K562 (cell line): ENCODE measurements around the gene RBP3. TPM values are rescaled to one million over a fixed set of nuclear protein-coding genes. Genes with fewer than 3 reads are reported as not detected.
A peak's percentile ranks its signal among the peaks of the same experiment; 100 is the strongest.

Experiments used
- ATAC-seq: fragments of 200-7000 bp; cut with Tn5 transposase; 3 replicates; pipeline ENCODE4 v1.9.1; 2020; ENCODE audit warnings: moderate library complexity
- BruUV-seq: library from RNA; stranded (reverse); fragments of 400-500 nt; replicated peaks from 2 replicates; lab custom pipeline; 2021; lab: Mats Ljungman, UMichigan
- CTCF ChIA-PET: fragments of 300-600 bp; formaldehyde crosslinking; extraction: SDS; loops from one replicate; lab custom pipeline; 2021; ENCODE audit warnings: low intra/inter-chr PET ratio; lab: Yijun Ruan, JAX
- POLR2A ChIA-PET: fragments of 300-600, 350-650 bp; sonication (Branson Sonifier 250); formaldehyde crosslinking; extraction: SDS; loops from one replicate; lab custom pipeline; 2021; ENCODE audit warnings: antibody characterized with exemption, inconsistent platforms; lab: Yijun Ruan, JAX
- DNase-seq, 4 experiments: peaks; one replicate each; pipeline versions ENCODE4 v3.0.0 to v3.0.0-alpha.2; 2011 to 2018; ENCODE audit warnings: low spot score in 3 of 4, mixed read lengths in 3 of 4; ENCODE audit errors: extremely low read depth in 1 of 4
- FAIRE-seq: peaks from 2 replicates; lab custom pipeline; 2011; peaks lifted over from hg19 to GRCh38; lab: Jason Lieb, UNC
- H2AFZ ChIP-seq: 2 replicates; pipeline ENCODE4 v1.6.0; 2011; ENCODE audit warnings: low read depth, low read length, control low read depth, inconsistent platforms
- H3K27ac ChIP-seq: fragments of 200-600 bp; 3 replicates; pipeline ENCODE4 v1.8.0; 2011; ENCODE audit warnings: low read depth, mild to moderate bottlenecking, control low read depth, inconsistent platforms, low read length, moderate library complexity, mixed read lengths; ENCODE audit errors: extremely low read depth
- H3K27me3 ChIP-seq, 2 experiments: fragments of 300-600 bp in 1 of 2; 2 replicates in 1 of 2; 3 replicates in 1 of 2; pipeline versions ENCODE4 v1.6.0 to v1.8.0; 2011; ENCODE audit warnings: inconsistent platforms in 2 of 2, low read length in 2 of 2, mild to moderate bottlenecking in 1 of 2, mixed read lengths in 1 of 2, moderate library complexity in 1 of 2; ENCODE audit not compliant: control insufficient read depth in 2 of 2, insufficient read depth in 2 of 2
- H3K36me3 ChIP-seq: fragments of 300-600 bp; 3 replicates; pipeline ENCODE4 v1.8.0; 2011; ENCODE audit warnings: mild to moderate bottlenecking, low read length, inconsistent platforms; ENCODE audit not compliant: control insufficient read depth, insufficient read depth
- H3K4me1 ChIP-seq, 2 experiments: fragments of 200-600 bp in 1 of 2; replicated peaks in 1 of 2; 2 replicates in 1 of 2; 3 replicates in 1 of 2; pipeline versions ENCODE4 v1.5.1 to v1.8.0; 2011; ENCODE audit warnings: inconsistent platforms in 2 of 2, low read length in 2 of 2, mild to moderate bottlenecking in 1 of 2, mixed read lengths in 1 of 2, moderate library complexity in 1 of 2; ENCODE audit not compliant: control insufficient read depth in 2 of 2, insufficient read depth in 2 of 2
- H3K4me2 ChIP-seq: 2 replicates; pipeline ENCODE4 v1.6.1; 2011; ENCODE audit warnings: low read length, control low read depth, inconsistent platforms, mixed read lengths; ENCODE audit not compliant: insufficient read depth
- H3K4me3 ChIP-seq: fragments of 200-600 bp; sonication (generic), shearing (Covaris generic); 2 replicates; pipeline ENCODE4 v1.5.1; 2016; ENCODE audit warnings: control low read depth, inconsistent platforms
- H3K79me2 ChIP-seq: fragments of 200-600 bp; 3 replicates; pipeline ENCODE4 v1.8.0; 2011; ENCODE audit warnings: low read length, inconsistent platforms; ENCODE audit not compliant: control insufficient read depth, insufficient read depth
- H3K9ac ChIP-seq, 2 experiments: 2 replicates each; pipeline versions ENCODE4 v1.6.0 to v1.6.1; 2011; ENCODE audit warnings: low read depth in 2 of 2, low read length in 2 of 2, control low read depth in 1 of 2, inconsistent platforms in 1 of 2, mild to moderate bottlenecking in 1 of 2, mixed read lengths in 1 of 2; ENCODE audit not compliant: insufficient read depth in 1 of 2
- H3K9me1 ChIP-seq: one replicate; pipeline ENCODE4 v1.6.0; 2011; ENCODE audit warnings: inconsistent platforms, mild to moderate bottlenecking, low read length, moderate library complexity; ENCODE audit not compliant: control insufficient read depth, insufficient read depth
- H3K9me3 ChIP-seq: replicated peaks from 2 replicates; pipeline ENCODE4 v1.5.1; 2011; ENCODE audit warnings: low read depth, low read length, inconsistent platforms; ENCODE audit not compliant: control insufficient read depth, insufficient read depth
- H4K20me1 ChIP-seq: replicated peaks from 2 replicates; pipeline ENCODE4 v1.6.1; 2011; ENCODE audit warnings: low read length, inconsistent platforms, mixed read lengths; ENCODE audit not compliant: control insufficient read depth, insufficient read depth
- BCOR ChIP-seq: fragments of 450-650 bp; IDR thresholded peaks from 2 replicates; pipeline ENCODE4 v1.6.1; 2016
- CEBPZ ChIP-seq: fragments of 150-350 bp; IDR thresholded peaks from 2 replicates; pipeline ENCODE4 v1.6.1; 2014; ENCODE audit warnings: low read depth, mild to moderate bottlenecking, low read length, borderline replicate concordance
- HNRNPL ChIP-seq: fragments of 200-400 bp; formaldehyde crosslinking; IDR thresholded peaks from 2 replicates; pipeline ENCODE4 v1.6.1; 2017; ENCODE audit warnings: low read depth, mild to moderate bottlenecking, low read length
- MYNN ChIP-seq, 2 experiments: sonication (generic); formaldehyde crosslinking in 1 of 2; IDR thresholded peaks; 2 replicates each; pipeline versions ENCODE4 v1.5.0 to v1.6.1; 2016 to 2020; ENCODE audit warnings: antibody characterized with exemption in 1 of 2, missing genetic modification reagents in 1 of 2
- RFX1 ChIP-seq: fragments of 450-650 bp; IDR thresholded peaks from 2 replicates; pipeline ENCODE4 v1.6.1; 2016; ENCODE audit warnings: mild to moderate bottlenecking, moderate library complexity
- SMARCA4 ChIP-seq: fragments of 450-650 bp; IDR thresholded peaks from 2 replicates; pipeline ENCODE4 v1.6.1; 2016
- ZFP30 ChIP-seq: fragments of 250-450 bp; sonication (Bioruptor Pico); IDR thresholded peaks from 2 replicates; pipeline ENCODE4 v1.8.0; 2022; ENCODE audit warnings: moderate library complexity, mild to moderate bottlenecking, inconsistent platforms, borderline replicate concordance
- ZFP36 ChIP-seq: fragments of 150-350 bp; IDR thresholded peaks from 2 replicates; pipeline ENCODE4 v1.6.1; 2018; ENCODE audit warnings: low read length, low read depth; ENCODE audit not compliant: partially characterized antibody
- ZNF175 ChIP-seq: fragments of 200-800 bp; sonication (Bioruptor generic); IDR thresholded peaks from 2 replicates; pipeline ENCODE4 v1.6.1; 2016; ENCODE audit warnings: low read depth, mild to moderate bottlenecking, missing genetic modification characterization, missing compliant biosample characterization
- ZNF253 ChIP-seq: fragments of 250-450 bp; sonication (Bioruptor Pico); conservative IDR thresholded peaks from 2 replicates; pipeline ENCODE4 v1.6.1; 2021; ENCODE audit warnings: mild to moderate bottlenecking
- ZNF444 ChIP-seq: fragments of 250-450 bp; sonication (Bioruptor Pico); IDR thresholded peaks from 2 replicates; pipeline ENCODE4 v1.4.0; 2020; ENCODE audit warnings: mild to moderate bottlenecking, moderate library complexity
- ZNF512 ChIP-seq: IDR thresholded peaks from 2 replicates; pipeline ENCODE4 v1.6.1; 2016; ENCODE audit warnings: missing genetic modification characterization, missing compliant biosample characterization
- ZNF586 ChIP-seq: fragments of 450-650 bp; formaldehyde crosslinking; conservative IDR thresholded peaks from 2 replicates; pipeline ENCODE4 v1.4.0; 2020; ENCODE audit warnings: mild to moderate bottlenecking, moderate library complexity
- whole genome bisulfite sequencing: fragments of 100-300 bp; shearing (Covaris generic); methylation state at CpG from one replicate; pipeline ENCODE4 v1.1.6; 2016; ENCODE audit warnings: low coverage, mixed read lengths; ENCODE audit not compliant: insufficient coverage; ENCODE audit errors: missing lambda C conversion rate; 5-methylcytosine and 5-hydroxymethylcytosine counted together
- in situ Hi-C: fragments of 300-500 bp; cut with MboI; formaldehyde crosslinking; loops from 4 replicates; pipeline ENCODE4 v1.15.0; 2018; ENCODE audit warnings: inconsistent platforms, mixed read lengths
- intact Hi-C: fragments of 100-400 bp; cut with micrococcal nuclease; formaldehyde crosslinking; loops from 2 replicates; pipeline ENCODE4 v1.14.2; 2022
- polyA plus RNA-seq, 8 experiments: library from polyadenylated mRNA; depleted of rRNA in 4 of 8; stranded (reverse) in 5 of 8; unstranded in 3 of 8; fragments of >200 nt; fragmentation: Nextera tagmentation in 2 of 8; fragmentation: Illumina TruSeq in 1 of 8; extraction: Ambion mirVana in 2 of 8; extraction: Trizol in 1 of 8; gene quantifications; 2 replicates each; pipeline versions ENCODE4 v1.2.1 to v1.2.3, GENCODE V29; 2011 to 2014; ENCODE audit warnings: inconsistent platforms in 1 of 8, missing spikeins in 1 of 8
- total RNA-seq, 7 experiments: library from RNA; depleted of rRNA in 6 of 7; stranded (reverse); fragments of >200 nt in 6 of 7; fragmentation: Illumina TruSeq in 2 of 7; extraction: Trizol in 2 of 7; gene quantifications; 2 replicates each; pipeline versions ENCODE4 v1.2.1 to v1.2.3, GENCODE V29; 2011 to 2021; ENCODE audit warnings: low replicate concordance in 1 of 7

Gene RBP3
- total and polyA plus RNA-seq, 9 of the 15 experiments (the other 6 are each of a cell fraction or from before 2014, with no cell fraction given) = not detected

- TF ChIP-seq ZNF253 (CRISPR knock-in tag) = no peak
- peak; percentile 68 for TF ChIP-seq BCOR
- TF ChIP-seq HNRNPL = no peak
Observed at GRCh38 chr10:47322300-47323061, 25.7 kb upstream of the RBP3 start, which contains the start of gene GDF2 (continued).

- Histone ChIP-seq H3K9me1 (no peaks in the 10 kb centered on the region), H3K9ac (peak overlapping the region in 1 of 2 experiments; percentile 65; a peak in 1 of 4 replicates), H3K27me3 (no peaks in the 10 kb centered on the region), H3K9me3 (no peaks in the 10 kb centered on the region), H3K36me3 (no peaks in the 10 kb centered on the region), H3K4me3 (no peak overlapping the region), H2AFZ (no peak overlapping the region), H4K20me1 (no peaks in the 10 kb centered on the region), H3K4me2 (peak overlapping the region; percentile 33; the same call in 1 of the 2 replicates), H3K4me1 (peaks cover 40 to 41% of the 10 kb centered on the region in 2 experiments), H3K79me2 (no peaks in the 10 kb centered on the region), H3K27ac (no peak overlapping the region)
- DNase-seq (no peak), ATAC-seq (no peak), FAIRE-seq (no peak)
- POLR2A ChIA-PET = interaction anchor here (0.8 to 2.6 kb wide), 5 partner anchors 8 to 40 kb away, joined by 3 to 11 read pairs (median 3); no protein-coding TSS in a partner anchor
- 14% methylated on average over 1 of the region's 1 CpG for WGBS
- intact Hi-C loops (no loop called here), in situ Hi-C loops (no loop called here)
- CTCF ChIA-PET = interaction anchor here (0.9 kb wide), 1 partner anchor 12 kb away, joined by 3 read pairs; no protein-coding TSS in a partner anchor
- no TSS peak for BruUV-seq
- TF ChIP-seq ZNF586 (CRISPR knock-in tag) (no peak), CEBPZ (no peak), ZNF175 (no peak), MYNN (IDR thresholded peaks at IDR 0.05) (peak; percentile 72; the same call in 1 of the 2 replicates), MYNN (CRISPR knock-in tag; IDR thresholded peaks at IDR 0.05) (no peak), ZFP36 (no peak), ZNF512 (tag) (peak; percentile 81), ZFP30 (CRISPR knock-in tag) (no peak), SMARCA4 (no peak), ZNF444 (no peak), RFX1 (peak; percentile 52)
Observed at GRCh38 chr10:47323087-47323486, 25.1 kb upstream of the RBP3 start.
